IMR-90 (cell line): ENCODE results near the gene USP32. TPM values are rescaled to one million over a fixed set of nuclear protein-coding genes. Genes with fewer than 3 reads are reported as not detected.

Experiments
- microRNA-seq, 2 experiments: library from miRNA; stranded (forward) in 1 of 2; unstranded in 1 of 2; fragments of 10-50 nt in 1 of 2; fragments of <30 nt in 1 of 2; gene quantifications in 1 of 2; microRNA quantifications in 1 of 2; one replicate each; pipeline versions ENCODE3 to v1.1.0; 2013 to 2020; ENCODE audit not compliant: insufficient read depth in 1 of 2, insufficient read length in 1 of 2, unreplicated experiment in 1 of 2
- polyA plus RNA-seq, 3 experiments: library from polyadenylated mRNA; depleted of rRNA; stranded (reverse); fragments of >200 nt; gene quantifications; 2 replicates each; pipeline ENCODE4 v1.2.3, GENCODE V29; 2012; ENCODE audit warnings: low replicate concordance in 1 of 3
- small RNA-seq, 5 experiments: library from RNA; depleted of rRNA; stranded (forward); fragments of <200 nt; gene quantifications; one replicate each; pipeline ENCODE3, GENCODE V24; 2012
- total RNA-seq: library from RNA; depleted of rRNA; stranded (reverse); fragments of >200 nt; gene quantifications from 2 replicates; pipeline ENCODE4 v1.2.3, GENCODE V29; 2012; rRNA removed

Gene USP32
- total and polyA plus RNA-seq, 2 of the 4 experiments (the other 2 are of a cell fraction) = 16.8 to 46.8 TPM

Small RNA genes within 50 kb of the gene (microRNA-seq; reads per million reads assigned to microRNA genes)
- not detected for gene SCARNA20 (ENCODE audit: insufficient read depth, insufficient read length)

Small RNA genes within 50 kb of the gene (small RNA-seq; reads per million reads assigned to genes)
- 26.4 to 2,818 (median 100) reads per million in 5 experiments for gene SCARNA20

Other genes with a start within 250 kb of the USP32 start
- gene CA4, start 242.2 kb downstream of the USP32 start, total RNA-seq = not detected in 2 replicates
- gene CA4, start 242.2 kb downstream of the USP32 start, polyA plus RNA-seq (2012; rRNA removed) = not detected in 2 replicates
- gene CHCT1, start 30.4 kb upstream of the USP32 start, total RNA-seq = not detected in 2 replicates
- gene CHCT1, start 30.4 kb upstream of the USP32 start, polyA plus RNA-seq (2012; rRNA removed) = not detected in 2 replicates
- gene APPBP2, start 134.1 kb upstream of the USP32 start, total RNA-seq = 86.7 and 93.9 TPM in 2 replicates
- 8.0 and 12.3 TPM in 2 replicates for gene APPBP2, start 134.1 kb upstream of the USP32 start, polyA plus RNA-seq (2012; rRNA removed)
- gene PPM1D, start 208.1 kb upstream of the USP32 start, total RNA-seq = 15.8 and 16.1 TPM in 2 replicates
- 5.5 TPM in 2 replicates for gene PPM1D, start 208.1 kb upstream of the USP32 start, polyA plus RNA-seq (2012; rRNA removed)